GM21825 (cell line): ENCODE data around the gene STRC.
"Not testable (repeated sequence)": the region's sequence is repeated elsewhere in the genome, so short reads cannot be mapped to it uniquely, and the experiment has no call there.

Experiments used
- ATAC-seq: cut with Tn5 transposase; IDR thresholded peaks from one replicate; pipeline ENCODE4 v1.9.1; 2021; ENCODE audit warnings: mild to moderate bottlenecking, moderate library complexity; ENCODE audit not compliant: unreplicated experiment

The STRC gene

GRCh38 chr15:43618700-43619099, at the start of gene STRC:
Gene STRC (minus strand): TSS chr15:43618800. CDS start chr15:43618722, 78 bp downstream.
- ATAC-seq, result not testable (repeated sequence)

GRCh38 chr15:43666177-43666576, 47.6 kb upstream of the STRC start:
- ATAC-seq, result not testable (repeated sequence)

GRCh38 chr15:43663333-43663732, 44.7 kb upstream of the STRC start:
- not testable (repeated sequence) for ATAC-seq

- ATAC-seq, result not testable (repeated sequence)
Observed at GRCh38 chr15:43662293-43662692, 43.7 kb upstream of the STRC start.

- ATAC-seq, result not testable (repeated sequence)
Observed at GRCh38 chr15:43659727-43660126, 41.1 kb upstream of the STRC start.

GRCh38 chr15:43649430-43649926, 30.9 kb upstream of the STRC start:
- ATAC-seq, result not testable (repeated sequence)

- ATAC-seq, result no peak
Observed at GRCh38 chr15:43648649-43649429, 30.2 kb upstream of the STRC start, which contains the start of gene CATSPER2. Gene CATSPER2 (minus strand): TSS chr15:43648844. CDS start chr15:43648061, 783 bp downstream.

- ATAC-seq, result not testable (repeated sequence)
Observed at GRCh38 chr15:43638464-43639204, 20.0 kb upstream of the STRC start.

GRCh38 chr15:43626937-43627336, 8.3 kb upstream of the STRC start:
- not testable (repeated sequence) for ATAC-seq

GRCh38 chr15:43625106-43625505, 6.5 kb upstream of the STRC start:
- no peak for ATAC-seq

- ATAC-seq, result not testable (repeated sequence)
Observed at GRCh38 chr15:43622068-43622799, 3.6 kb upstream of the STRC start.

- ATAC-seq, result not testable (repeated sequence)
Observed at GRCh38 chr15:43617750-43618149, 850 bp downstream of the STRC start.

- ATAC-seq, result not testable (repeated sequence)
Observed at GRCh38 chr15:43602233-43602632, 16.4 kb downstream of the STRC start.

GRCh38 chr15:43600200-43600599, 18.4 kb downstream of the STRC start:
- ATAC-seq, result not testable (repeated sequence)

GRCh38 chr15:43599131-43599530, 19.5 kb downstream of the STRC start:
- not testable (repeated sequence) for ATAC-seq

- not testable (repeated sequence) for ATAC-seq
Observed at GRCh38 chr15:43593328-43594190, 25.0 kb downstream of the STRC start, which contains the start of gene CKMT1B. Gene CKMT1B (plus strand): TSS chr15:43594027. CDS start chr15:43594219, 192 bp downstream.

- not testable (repeated sequence) for ATAC-seq
Observed at GRCh38 chr15:43592841-43593240, 25.8 kb downstream of the STRC start.

- ATAC-seq, result peak; percentile 86
Observed at GRCh38 chr15:43589778-43590466, 28.7 kb downstream of the STRC start, which contains the start of gene PPIP5K1. Gene PPIP5K1 (minus strand): TSS chr15:43590208. CDS start chr15:43584504, 5,704 bp downstream.

- not testable (repeated sequence) for ATAC-seq
Observed at GRCh38 chr15:43574607-43575006, 44.0 kb downstream of the STRC start.
